ENCODE data around the gene PKP3.

GRCh38 chr11:417652-418342 lies 23.8 kb downstream of the PKP3 start:
- TF ChIP-seq CTCF (IDR thresholded peaks at IDR 0.05) = no peak
- TF ChIP-seq POLR2AphosphoS5 (IDR thresholded peaks at IDR 0.05) = no peak
- TF ChIP-seq POLR2A (IDR thresholded peaks at IDR 0.05) = no peak

Data from breast epithelium (tissue), 3 donors.